ENCODE data around the gene C11orf42. TPM values are rescaled to one million over a fixed set of nuclear protein-coding genes. Genes with fewer than 3 reads are reported as not detected.

C11orf42 gene
- total RNA-seq, 2 donors from 2014 or later: not detected

- no peak for TF ChIP-seq CTCF (conservative IDR thresholded peaks at IDR 0.05)
- Histone ChIP-seq H3K36me3 (ENCODE audit: control insufficient read depth, insufficient read depth, low read length) (no peaks in the 10 kb centered on the region), H3K9me3 (ENCODE audit: control insufficient read depth, low read length) (no peaks in the 10 kb centered on the region), H3K27ac (ENCODE audit: low read depth, low read length) (no peak overlapping the region), H3K4me3 (ENCODE audit: low read length) (peak overlapping the region; percentile 1), H3K9ac (ENCODE audit: extremely low read depth, low read length, poor library complexity, severe bottlenecking) (no peak overlapping the region), H3K27me3 (ENCODE audit: control insufficient read depth, insufficient read depth, low read length, poor library complexity, severe bottlenecking) (no peaks in the 10 kb centered on the region), H3K4me1 (ENCODE audit: control insufficient read depth, insufficient read depth, low read length) (peaks cover 12% of the 10 kb centered on the region)
- no peak for DNase-seq
- peaks cover 3% of the 10 kb centered on the region for H3K36me3 Mint-ChIP-seq (ENCODE audit: low read depth)
- peaks cover 3% of the 10 kb centered on the region for H3K27me3 Mint-ChIP-seq (ENCODE audit: insufficient read depth)
- H3K4me1 Mint-ChIP-seq: peaks cover 29% of the 10 kb centered on the region
- H3K4me3 Mint-ChIP-seq: no peak overlapping the region
- no peaks in the 10 kb centered on the region for H3K9me3 Mint-ChIP-seq
- WGBS, 2 experiments (ENCODE audit: insufficient coverage in 1 of 2, insufficient read length in 1 of 2): 96 to 98% methylated on average over 28 of the region's 28 CpGs
- H3K27ac Mint-ChIP-seq: no peak overlapping the region
Observed at GRCh38 chr11:6240139-6240538, 34.8 kb downstream of the C11orf42 start.

GRCh38 chr11:6240781-6241180 is 35.4 kb downstream of the C11orf42 start:
- H3K27ac ChIP-seq (ENCODE audit: low read depth, low read length): no peak overlapping the region
- no peaks in the 10 kb centered on the region for H3K27me3 ChIP-seq (ENCODE audit: control insufficient read depth, insufficient read depth, low read length, poor library complexity, severe bottlenecking)
- no peak overlapping the region for H3K4me3 ChIP-seq (ENCODE audit: low read length)
- Mint-ChIP-seq H3K9me3 (no peaks in the 10 kb centered on the region), H3K36me3 (ENCODE audit: low read depth) (peaks cover 3% of the 10 kb centered on the region), H3K27me3 (ENCODE audit: insufficient read depth) (peaks cover 3% of the 10 kb centered on the region), H3K4me3 (no peak overlapping the region), H3K4me1 (peaks cover 29% of the 10 kb centered on the region), H3K27ac (no peak overlapping the region)
- H3K9me3 ChIP-seq (ENCODE audit: control insufficient read depth, low read length): no peaks in the 10 kb centered on the region
- no peak for TF ChIP-seq CTCF (conservative IDR thresholded peaks at IDR 0.05)
- WGBS, 2 experiments (ENCODE audit: insufficient coverage in 1 of 2, insufficient read length in 1 of 2): 63 to 96% methylated on average over 1 of the region's 1 CpG
- H3K9ac ChIP-seq (ENCODE audit: extremely low read depth, low read length, poor library complexity, severe bottlenecking): no peak overlapping the region
- DNase-seq: no peak
- no peaks in the 10 kb centered on the region for H3K36me3 ChIP-seq (ENCODE audit: control insufficient read depth, insufficient read depth, low read length)
- peaks cover 12% of the 10 kb centered on the region for H3K4me1 ChIP-seq (ENCODE audit: control insufficient read depth, insufficient read depth, low read length)

GRCh38 chr11:6241316-6241715 is 36.0 kb downstream of the C11orf42 start:
- no peak overlapping the region for H3K27ac Mint-ChIP-seq
- no peaks in the 10 kb centered on the region for H3K9me3 Mint-ChIP-seq
- Histone ChIP-seq H3K4me3 (ENCODE audit: low read length) (no peak overlapping the region), H3K27me3 (ENCODE audit: control insufficient read depth, insufficient read depth, low read length, poor library complexity, severe bottlenecking) (no peaks in the 10 kb centered on the region), H3K36me3 (ENCODE audit: control insufficient read depth, insufficient read depth, low read length) (no peaks in the 10 kb centered on the region), H3K27ac (ENCODE audit: low read depth, low read length) (no peak overlapping the region), H3K9me3 (ENCODE audit: control insufficient read depth, low read length) (no peaks in the 10 kb centered on the region), H3K9ac (ENCODE audit: extremely low read depth, low read length, poor library complexity, severe bottlenecking) (no peak overlapping the region), H3K4me1 (ENCODE audit: control insufficient read depth, insufficient read depth, low read length) (peaks cover 12% of the 10 kb centered on the region)
- no peak overlapping the region for H3K4me3 Mint-ChIP-seq
- H3K36me3 Mint-ChIP-seq (ENCODE audit: low read depth): peaks cover 3% of the 10 kb centered on the region
- WGBS, 2 experiments (ENCODE audit: insufficient coverage in 1 of 2, insufficient read length in 1 of 2): 94 to 96% methylated on average over 7 of the region's 7 CpGs
- no peak for DNase-seq
- H3K27me3 Mint-ChIP-seq (ENCODE audit: insufficient read depth): peaks cover 3% of the 10 kb centered on the region
- H3K4me1 Mint-ChIP-seq: peaks cover 29% of the 10 kb centered on the region
- no peak for TF ChIP-seq CTCF (conservative IDR thresholded peaks at IDR 0.05)

Measured in endodermal cell (in vitro differentiated cells).